ENCODE data around the gene YPEL4.

- TF ChIP-seq CTCF (IDR thresholded peaks at IDR 0.05): no peak
- TF ChIP-seq ZFX (IDR thresholded peaks at IDR 0.05; ENCODE audit: borderline replicate concordance): no peak
Observed at GRCh38 chr11:57639321-57640067, 10.2 kb downstream of the YPEL4 start.

All from 22Rv1 (cell line).